GM03348 (cell line): Measurements from ENCODE around the gene TICAM2.

Experiments used
- DNase-seq: peaks from one replicate; pipeline ENCODE4 v3.0.0; 2012; ENCODE audit warnings: low spot score

TICAM2 gene

GRCh38 chr5:115568668-115569067 lies 33.6 kb downstream of the TICAM2 start:
- no peak for DNase-seq

- DNase-seq: no peak
Measured at GRCh38 chr5:115565233-115565632, 37.0 kb downstream of the TICAM2 start.

GRCh38 chr5:115561176-115561575 lies 41.1 kb downstream of the TICAM2 start:
- no peak for DNase-seq

- DNase-seq: peak; percentile 21
Measured at GRCh38 chr5:115559524-115559923, 42.8 kb downstream of the TICAM2 start.

- DNase-seq: no peak
Measured at GRCh38 chr5:115558388-115558956, 43.8 kb downstream of the TICAM2 start.

GRCh38 chr5:115557667-115558387 lies 44.5 kb downstream of the TICAM2 start:
- no peak for DNase-seq

- DNase-seq: no peak
Measured at GRCh38 chr5:115556276-115556675, 46.0 kb downstream of the TICAM2 start.

- no peak for DNase-seq
Measured at GRCh38 chr5:115555084-115555633, 47.1 kb downstream of the TICAM2 start.

- no peak for DNase-seq
Measured at GRCh38 chr5:115553082-115553481, 49.2 kb downstream of the TICAM2 start.

GRCh38 chr5:115551415-115551814 lies 50.9 kb downstream of the TICAM2 start:
- DNase-seq: peak; percentile 10

GRCh38 chr5:115549154-115549553 lies 53.1 kb downstream of the TICAM2 start:
- DNase-seq: no peak

GRCh38 chr5:115548683-115549082 lies 53.6 kb downstream of the TICAM2 start:
- DNase-seq: no peak

- no peak for DNase-seq
Measured at GRCh38 chr5:115545351-115545882, 56.9 kb downstream of the TICAM2 start.

GRCh38 chr5:115544436-115545350 lies 57.6 kb downstream of the TICAM2 start, which contains the start of gene FEM1C:
Gene FEM1C (minus strand): TSS chr5:115544775. CDS start chr5:115543493, 1,282 bp downstream.
- peak; percentile 99 for DNase-seq

- DNase-seq: peak; percentile 39
Measured at GRCh38 chr5:115544043-115544435, 58.2 kb downstream of the TICAM2 start.

- no peak for DNase-seq
Measured at GRCh38 chr5:115543365-115544042, 58.8 kb downstream of the TICAM2 start.

GRCh38 chr5:115542651-115543364 lies 59.5 kb downstream of the TICAM2 start:
- DNase-seq: no peak

GRCh38 chr5:115542086-115542485 lies 60.2 kb downstream of the TICAM2 start:
- DNase-seq: no peak

- no peak for DNase-seq
Measured at GRCh38 chr5:115541611-115542010, 60.7 kb downstream of the TICAM2 start.

- DNase-seq: no peak
Measured at GRCh38 chr5:115535479-115536035, 66.7 kb downstream of the TICAM2 start.

- no peak for DNase-seq
Measured at GRCh38 chr5:115532517-115532916, 69.8 kb downstream of the TICAM2 start.
